CD14-positive monocyte (primary cell): Measurements from ENCODE around the gene SLC26A9. TPM values are rescaled to one million over a fixed set of nuclear protein-coding genes. Genes with fewer than 3 reads are reported as not detected.

Experiments used
- DNase-seq, 3 donors: peaks; one replicate each; pipeline ENCODE4 v3.0.0-alpha.2; 2011 to 2022
- H2AFZ ChIP-seq: 2 replicates; pipeline ENCODE4 v1.6.0; 2012; ENCODE audit warnings: mild to moderate bottlenecking, low read depth, low read length, inconsistent platforms; ENCODE audit not compliant: insufficient read depth, poor library complexity, severe bottlenecking
- H3K27ac ChIP-seq, 2 donors: 1 replicate in 1 of 2; 2 replicates in 1 of 2; pipeline ENCODE4 v1.5.1; 2012 to 2013; ENCODE audit warnings: low read length in 2 of 2, control low read depth in 1 of 2, inconsistent platforms in 1 of 2, low read depth in 1 of 2, mild to moderate bottlenecking in 1 of 2
- H3K27me3 ChIP-seq, 2 donors: one replicate each; pipeline versions ENCODE4 v1.6.0 to v1.6.1; 2011 to 2013; ENCODE audit warnings: low read length in 2 of 2; ENCODE audit not compliant: control insufficient read depth in 2 of 2, insufficient read depth in 2 of 2
- H3K36me3 ChIP-seq, 2 donors: replicated peaks in 1 of 2; 1 replicate in 1 of 2; 2 replicates in 1 of 2; pipeline versions ENCODE4 v1.5.1 to v1.6.1; 2012 to 2013; ENCODE audit warnings: low read length in 2 of 2, control low read depth in 1 of 2, inconsistent platforms in 1 of 2, mild to moderate bottlenecking in 1 of 2; ENCODE audit not compliant: insufficient read depth in 2 of 2, control insufficient read depth in 1 of 2
- H3K4me1 ChIP-seq, 2 donors: 1 replicate in 1 of 2; 2 replicates in 1 of 2; pipeline versions ENCODE4 v1.5.1 to v1.6.1; 2012 to 2013; ENCODE audit warnings: low read length in 2 of 2, control low read depth in 1 of 2, inconsistent platforms in 1 of 2, mild to moderate bottlenecking in 1 of 2, moderate library complexity in 1 of 2; ENCODE audit not compliant: insufficient read depth in 2 of 2, control insufficient read depth in 1 of 2
- H3K4me2 ChIP-seq: replicated peaks from 2 replicates; pipeline ENCODE3; 2012; ENCODE audit warnings: low read length, moderate library complexity, mild to moderate bottlenecking; ENCODE audit not compliant: poor library complexity, severe bottlenecking; ENCODE audit errors: extremely low read depth
- H3K4me3 ChIP-seq, 3 experiments: fragments of 200-600 bp in 1 of 3; sonication (generic) in 1 of 3; replicated peaks in 1 of 3; 1 replicate in 2 of 3; 2 replicates in 1 of 3; pipeline ENCODE4 v1.5.1; 2011 to 2013; ENCODE audit warnings: low read length in 3 of 3, mild to moderate bottlenecking in 3 of 3, control low read depth in 2 of 3, low read depth in 2 of 3, inconsistent platforms in 1 of 3, moderate library complexity in 1 of 3
- H3K79me2 ChIP-seq: 2 replicates; pipeline ENCODE4 v1.6.0; 2012; ENCODE audit warnings: mild to moderate bottlenecking, control low read depth, inconsistent platforms, low read length, moderate library complexity; ENCODE audit not compliant: insufficient read depth
- H3K9ac ChIP-seq: 2 replicates; pipeline ENCODE4 v1.6.0; 2017; ENCODE audit warnings: low read length, mild to moderate bottlenecking; ENCODE audit not compliant: insufficient read depth, poor library complexity, severe bottlenecking
- H3K9me3 ChIP-seq, 2 donors: replicated peaks in 1 of 2; 1 replicate in 1 of 2; 2 replicates in 1 of 2; pipeline versions ENCODE4 v1.5.1 to v1.6.1; 2012 to 2013; ENCODE audit warnings: low read length in 2 of 2, control low read depth in 1 of 2; ENCODE audit not compliant: control insufficient read depth in 1 of 2, insufficient read depth in 1 of 2
- H4K20me1 ChIP-seq: 2 replicates; pipeline ENCODE4 v1.6.0; 2012; ENCODE audit warnings: mild to moderate bottlenecking, low read length, control low read depth, moderate library complexity; ENCODE audit not compliant: insufficient read depth
- H3K27ac Mint-ChIP-seq, 7 donors: one replicate each; pipeline ENCODE4 v1.8.0; 2020; ENCODE audit warnings: mild to moderate bottlenecking in 7 of 7, mixed read lengths in 7 of 7, moderate library complexity in 6 of 7, inconsistent platforms in 2 of 7
- H3K27me3 Mint-ChIP-seq, 3 donors: one replicate each; pipeline ENCODE4 v1.8.0; 2021 to 2022; ENCODE audit warnings: low read depth in 3 of 3, mild to moderate bottlenecking in 3 of 3, mixed read lengths in 3 of 3, moderate library complexity in 3 of 3, inconsistent platforms in 1 of 3
- H3K36me3 Mint-ChIP-seq, 2 donors: one replicate each; pipeline ENCODE4 v1.8.0; 2020; ENCODE audit warnings: mixed read lengths in 2 of 2, inconsistent platforms in 1 of 2, mild to moderate bottlenecking in 1 of 2
- H3K4me1 Mint-ChIP-seq: one replicate; pipeline ENCODE4 v1.8.0; 2020; ENCODE audit warnings: mild to moderate bottlenecking, mixed read lengths
- H3K4me3 Mint-ChIP-seq, 2 donors: one replicate each; pipeline ENCODE4 v1.8.0; 2020; ENCODE audit warnings: mild to moderate bottlenecking in 2 of 2, mixed read lengths in 2 of 2, moderate library complexity in 1 of 2
- H3K9me3 Mint-ChIP-seq, 7 donors: one replicate each; pipeline ENCODE4 v1.8.0; 2020 to 2022; ENCODE audit warnings: mixed read lengths in 7 of 7, mild to moderate bottlenecking in 6 of 7, moderate library complexity in 6 of 7, inconsistent platforms in 2 of 7
- CTCF ChIP-seq: fragments of 200-600 bp; IDR thresholded peaks from one replicate; pipeline ENCODE4 v1.8.0; 2022; ENCODE audit warnings: antibody characterized with exemption, mild to moderate bottlenecking
- WGBS: methylation state at CpG from one replicate; pipeline ENCODE4 v1.1.5; 2013; ENCODE audit warnings: missing lambda C conversion rate; ENCODE audit not compliant: insufficient coverage; 5-methylcytosine and 5-hydroxymethylcytosine counted together
- intact Hi-C, 2 donors: fragments of 100-400 bp; cut with micrococcal nuclease; formaldehyde crosslinking; loops; one replicate each; pipeline versions ENCODE4 v1.15.0 to v1.15.1; 2023
- polyA plus RNA-seq, 3 donors: library from polyadenylated mRNA; depleted of rRNA in 1 of 3; unstranded in 2 of 3; stranded (reverse) in 1 of 3; fragments of 300-500 nt in 2 of 3; fragments of >200 nt in 1 of 3; fragmentation: Illumina TruSeq in 2 of 3; gene quantifications; 1 replicate in 2 of 3; 2 replicates in 1 of 3; pipeline ENCODE4 v1.2.3, GENCODE V29; 2012 to 2021

Gene SLC26A9
- polyA plus RNA-seq, 3 donors = 0.04 TPM; not detected in 2

GRCh38 chr1:205938682-205939081, 4.6 kb downstream of the SLC26A9 start:
- Mint-ChIP-seq H3K9me3 (peaks cover 0 to 3% (median 0%) of the 10 kb centered on the region in 7 donors), H3K36me3 (no peaks in the 10 kb centered on the region), H3K27me3 (peaks cover 8 to 32% (median 15%) of the 10 kb centered on the region in 3 donors), H3K27ac (no peak overlapping the region), H3K4me1 (peaks cover 17% of the 10 kb centered on the region), H3K4me3 (no peak overlapping the region)
- intact Hi-C loops = no loop called here
- H3K9me3 ChIP-seq = no peaks in the 10 kb centered on the region
- no peaks in the 10 kb centered on the region for H3K79me2 ChIP-seq
- no peaks in the 10 kb centered on the region for H3K36me3 ChIP-seq
- no peak overlapping the region for H3K27ac ChIP-seq
- WGBS = no CpG with 5 or more reads among the region's 1 CpG
- peaks cover 0 to 2% of the 10 kb centered on the region in 2 donors for H3K27me3 ChIP-seq
- H3K9ac ChIP-seq = no peak overlapping the region
- no peak overlapping the region for H3K4me2 ChIP-seq
- no peak for DNase-seq
- no peaks in the 10 kb centered on the region for H4K20me1 ChIP-seq
- peaks cover 10 to 45% of the 10 kb centered on the region in 2 donors for H3K4me1 ChIP-seq
- no peak for TF ChIP-seq CTCF
- no peak overlapping the region for H2AFZ ChIP-seq
- no peak overlapping the region for H3K4me3 ChIP-seq

GRCh38 chr1:205936846-205937586, 6.2 kb downstream of the SLC26A9 start:
- Mint-ChIP-seq H3K4me1 (peaks cover 30% of the 10 kb centered on the region), H3K27me3 (peaks cover 5 to 24% (median 17%) of the 10 kb centered on the region in 3 donors), H3K9me3 (peaks cover 0 to 2% (median 0%) of the 10 kb centered on the region in 7 donors), H3K27ac (no peak overlapping the region), H3K36me3 (no peaks in the 10 kb centered on the region), H3K4me3 (no peak overlapping the region)
- H3K9me3 ChIP-seq = no peaks in the 10 kb centered on the region
- no peak overlapping the region for H3K4me2 ChIP-seq
- H3K27me3 ChIP-seq = no peaks in the 10 kb centered on the region
- H3K4me1 ChIP-seq = peaks cover 18 to 53% of the 10 kb centered on the region in 2 donors
- no peak overlapping the region for H3K27ac ChIP-seq
- H2AFZ ChIP-seq = no peak overlapping the region
- H3K36me3 ChIP-seq = no peaks in the 10 kb centered on the region
- intact Hi-C loops = no loop called here
- TF ChIP-seq CTCF = no peak
- H3K4me3 ChIP-seq = no peak overlapping the region
- WGBS = 97% methylated on average over 5 of the region's 7 CpGs
- no peaks in the 10 kb centered on the region for H4K20me1 ChIP-seq
- no peak for DNase-seq
- H3K9ac ChIP-seq = no peak overlapping the region
- no peaks in the 10 kb centered on the region for H3K79me2 ChIP-seq
